NK-92 (cell line): Measurements from ENCODE around the gene CERS6.
"Not testable (repeated sequence)": the region's sequence is repeated elsewhere in the genome, so short reads cannot be mapped to it uniquely, and the experiment has no call there.

Source experiments
- DNase-seq: peaks from one replicate; lab custom pipeline; 2025; ENCODE audit not compliant: unreplicated experiment; lab: John Stamatoyannopoulos, UW

Gene CERS6

DNA sequence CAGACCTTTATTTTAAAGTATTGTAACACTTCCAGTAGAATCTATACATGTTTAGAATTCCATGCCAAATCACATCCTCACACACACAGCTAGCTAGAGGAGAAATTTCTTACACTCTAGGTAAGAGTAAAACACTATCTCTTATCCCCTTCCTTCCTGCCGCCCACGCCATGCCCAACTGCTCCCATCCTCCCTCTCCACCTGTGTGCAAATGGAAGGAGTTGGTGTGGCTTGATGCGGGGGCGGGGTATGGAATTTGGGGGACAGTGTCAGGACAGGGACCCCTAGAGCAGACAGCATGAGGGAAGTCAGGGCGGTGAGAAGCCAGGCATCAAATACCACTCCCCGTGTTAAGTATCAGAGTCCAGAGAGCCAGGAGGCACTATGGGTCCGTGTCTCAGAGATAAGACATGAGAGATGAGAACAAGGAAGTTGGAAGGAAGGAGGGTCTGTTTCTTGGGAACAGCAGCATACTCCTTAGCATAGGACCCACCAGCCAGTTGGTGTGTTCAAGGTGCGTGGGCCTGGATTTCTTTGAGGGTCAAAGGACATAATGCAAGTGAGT lies 297.8 kb downstream of the CERS6 start:
- no peak for DNase-seq

DNA sequence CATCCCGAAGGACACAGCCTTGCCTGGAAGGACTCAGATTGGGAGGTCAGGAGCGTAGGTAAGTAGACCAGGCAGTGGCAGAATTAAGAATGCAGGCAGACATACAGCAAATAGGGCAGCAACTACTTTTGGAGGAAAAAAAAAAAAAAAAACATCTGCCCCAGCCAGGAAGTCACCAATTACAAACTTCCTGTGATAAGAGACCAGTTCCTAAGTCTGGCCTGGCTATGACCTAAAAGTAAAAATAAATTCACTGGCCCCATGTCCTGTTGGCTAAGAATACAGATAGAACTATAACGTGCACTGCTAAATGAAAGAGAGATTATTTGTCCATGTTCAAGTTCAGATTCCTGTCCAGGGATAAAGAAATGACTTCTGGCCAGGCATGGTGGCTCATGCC lies 301.2 kb downstream of the CERS6 start:
- no peak for DNase-seq

DNA sequence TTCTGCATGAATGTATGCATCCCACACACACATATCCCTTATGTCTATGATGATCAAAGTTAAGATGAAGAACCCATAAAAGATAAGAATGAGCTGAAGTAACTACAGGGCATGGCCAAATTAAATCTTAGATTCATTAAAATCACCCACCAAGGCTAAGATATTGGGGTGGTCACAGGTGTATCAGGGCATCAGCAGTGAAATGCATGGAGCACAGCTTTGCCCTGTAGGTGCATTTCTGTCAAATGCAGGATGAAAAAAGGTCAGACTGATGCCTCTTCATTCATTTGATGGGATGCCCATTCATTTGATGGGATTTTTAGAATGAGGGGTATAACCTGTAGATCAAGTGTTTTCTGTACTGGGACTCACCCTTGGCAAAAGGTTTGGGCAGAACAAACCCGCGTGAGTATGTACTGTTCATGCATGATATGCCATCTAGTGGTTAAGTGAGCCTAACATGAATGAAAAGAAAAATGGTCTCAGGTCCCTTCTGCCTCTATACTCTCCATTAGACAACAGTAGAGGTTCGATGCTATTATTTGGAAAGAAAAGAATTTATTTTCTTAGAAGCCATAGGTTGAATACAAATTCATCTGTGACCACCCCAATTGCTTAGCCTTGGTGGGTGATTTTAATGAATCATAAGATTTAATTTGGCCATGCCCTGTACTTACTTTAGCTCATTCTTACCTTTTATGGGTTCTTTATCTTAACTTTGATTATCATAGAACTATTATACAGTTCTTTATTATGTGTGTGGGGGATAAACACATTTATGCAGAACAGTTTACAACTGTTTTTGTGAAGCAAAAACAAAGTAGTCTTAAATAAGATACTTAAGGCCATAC lies 303.1 kb downstream of the CERS6 start:
- no peak for DNase-seq

DNA sequence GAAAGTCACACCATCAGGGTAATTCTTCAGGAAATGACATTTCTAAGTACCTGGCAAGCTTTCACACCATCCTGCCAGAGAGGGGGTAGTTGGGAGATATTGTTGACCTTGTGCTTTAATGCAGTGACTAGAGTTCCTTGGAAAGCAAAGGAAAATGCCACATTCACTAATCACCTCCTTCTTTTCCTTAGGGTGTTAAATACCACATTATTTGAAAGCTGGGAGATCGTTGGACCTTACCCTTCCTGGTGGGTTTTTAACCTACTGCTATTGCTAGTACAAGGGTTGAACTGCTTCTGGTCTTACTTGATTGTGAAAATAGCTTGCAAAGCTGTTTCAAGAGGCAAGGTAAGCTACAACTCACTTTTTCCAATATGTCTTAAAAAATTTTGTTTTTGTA lies 309.3 kb downstream of the CERS6 start:
- DNase-seq: no peak

DNA sequence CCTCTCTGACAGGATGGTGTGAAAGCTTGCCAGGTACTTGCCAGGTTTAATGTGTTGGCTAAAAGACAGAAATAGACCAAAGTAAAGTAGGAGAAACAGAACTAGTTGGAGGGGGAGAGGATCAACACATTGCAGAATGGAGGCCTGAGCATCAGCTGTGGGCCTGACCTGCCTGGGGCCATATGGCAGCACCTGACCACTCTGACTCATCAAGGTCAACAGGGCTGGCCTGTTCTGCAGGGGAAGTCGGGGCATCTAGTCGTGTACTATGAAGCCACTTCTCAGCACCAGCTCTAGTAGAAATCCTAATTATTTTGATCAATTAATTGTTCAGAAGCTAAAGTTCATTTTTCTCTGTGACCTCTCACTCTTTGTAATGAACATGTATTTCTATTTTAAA lies 310.5 kb downstream of the CERS6 start:
- DNase-seq: no peak

DNA sequence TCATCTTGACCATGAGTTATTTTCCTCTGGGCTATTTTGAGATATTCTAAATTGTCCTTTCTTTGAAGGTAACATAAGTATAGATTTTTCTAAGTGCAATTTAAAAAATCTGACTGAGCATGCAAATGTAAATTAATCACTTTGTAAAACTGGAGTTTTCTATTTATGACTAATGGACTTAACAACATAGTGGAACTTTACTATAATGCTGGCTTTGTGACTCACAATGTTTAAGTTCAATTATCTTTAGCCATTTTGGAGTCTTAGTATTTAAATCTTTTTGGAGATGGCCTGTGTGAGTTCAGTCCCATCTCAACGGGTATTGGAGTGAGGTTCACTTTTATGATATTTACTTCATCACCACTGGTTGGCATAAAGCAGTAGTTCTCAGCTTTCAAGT lies 311.2 kb downstream of the CERS6 start:
- DNase-seq: no peak

DNA sequence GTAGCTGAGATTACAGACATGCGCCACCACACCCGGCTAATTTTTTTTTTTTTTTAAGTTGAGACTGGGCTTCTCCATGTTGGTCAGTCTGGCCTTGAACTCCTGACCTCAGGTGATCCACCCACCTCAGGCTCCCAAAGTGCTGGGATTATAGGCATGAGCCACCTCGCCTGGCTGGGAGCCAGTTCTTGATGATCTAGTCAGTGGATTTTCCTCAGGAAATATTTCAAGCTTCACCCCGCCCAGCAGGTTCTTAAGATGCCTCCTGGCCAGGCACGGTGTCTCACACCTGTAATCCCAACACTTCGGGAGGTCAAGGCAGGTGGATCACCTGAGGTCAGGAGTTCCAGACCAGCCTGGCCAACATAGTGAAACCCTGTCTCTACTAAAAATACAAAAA lies 312.3 kb downstream of the CERS6 start:
- not testable (repeated sequence) for DNase-seq

DNA sequence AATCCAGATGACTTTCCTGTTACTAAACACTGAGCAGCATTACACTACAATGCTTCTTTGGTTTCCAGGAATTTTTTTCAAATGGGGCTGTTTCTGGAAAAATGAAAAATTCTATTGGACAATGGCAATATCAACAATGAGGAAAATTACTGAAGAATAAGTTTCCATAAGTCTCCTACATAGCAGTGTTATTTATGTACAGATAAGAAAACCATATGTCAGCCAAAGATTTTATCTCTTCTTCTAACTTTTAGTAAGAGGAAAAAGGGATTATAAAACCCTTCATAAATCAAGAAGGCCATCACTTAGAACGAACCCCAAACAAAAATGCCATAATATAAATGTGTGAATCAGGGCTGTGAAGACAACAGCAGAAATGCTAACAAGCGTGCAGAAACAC lies 314.7 kb downstream of the CERS6 start:
- no peak for DNase-seq

DNA sequence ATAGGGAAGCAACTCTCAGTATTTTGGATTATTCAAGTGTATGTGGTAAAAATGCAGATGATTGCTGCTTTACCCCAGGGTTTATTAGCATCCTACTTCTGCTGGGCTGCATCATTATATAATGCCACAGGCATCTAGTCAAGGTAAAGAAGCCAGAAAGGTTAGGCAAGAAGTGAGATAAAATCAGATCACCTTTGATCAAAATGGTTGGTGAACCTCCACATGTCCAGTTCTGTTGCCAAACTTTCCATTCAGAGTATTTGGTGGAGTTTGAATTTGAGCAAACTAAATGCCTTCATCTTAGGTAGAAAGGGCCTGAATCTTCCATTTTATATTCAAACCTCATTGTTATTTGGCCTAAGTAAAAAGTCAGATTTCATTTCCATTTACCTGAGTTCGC lies 316.6 kb downstream of the CERS6 start:
- DNase-seq: no peak

DNA sequence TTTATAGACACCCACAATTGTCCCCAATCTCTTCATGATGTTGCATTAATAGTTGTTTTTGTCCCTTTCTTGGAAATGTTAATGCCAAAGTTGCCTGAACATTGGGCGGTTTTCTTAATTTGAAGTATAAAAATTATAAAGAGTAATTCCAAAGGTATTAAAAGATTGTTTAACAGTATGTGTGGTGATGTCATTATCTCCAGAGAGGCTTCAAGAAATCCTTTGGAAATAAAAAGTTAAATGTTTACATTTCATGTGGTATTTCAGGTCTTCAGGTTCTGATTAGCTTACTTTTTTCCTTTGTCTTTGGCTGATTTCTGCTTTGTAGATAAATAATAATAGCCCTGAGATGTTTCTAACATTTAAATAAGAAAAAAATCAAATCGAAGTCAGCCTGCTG lies 317.1 kb downstream of the CERS6 start:
- no peak for DNase-seq

DNA sequence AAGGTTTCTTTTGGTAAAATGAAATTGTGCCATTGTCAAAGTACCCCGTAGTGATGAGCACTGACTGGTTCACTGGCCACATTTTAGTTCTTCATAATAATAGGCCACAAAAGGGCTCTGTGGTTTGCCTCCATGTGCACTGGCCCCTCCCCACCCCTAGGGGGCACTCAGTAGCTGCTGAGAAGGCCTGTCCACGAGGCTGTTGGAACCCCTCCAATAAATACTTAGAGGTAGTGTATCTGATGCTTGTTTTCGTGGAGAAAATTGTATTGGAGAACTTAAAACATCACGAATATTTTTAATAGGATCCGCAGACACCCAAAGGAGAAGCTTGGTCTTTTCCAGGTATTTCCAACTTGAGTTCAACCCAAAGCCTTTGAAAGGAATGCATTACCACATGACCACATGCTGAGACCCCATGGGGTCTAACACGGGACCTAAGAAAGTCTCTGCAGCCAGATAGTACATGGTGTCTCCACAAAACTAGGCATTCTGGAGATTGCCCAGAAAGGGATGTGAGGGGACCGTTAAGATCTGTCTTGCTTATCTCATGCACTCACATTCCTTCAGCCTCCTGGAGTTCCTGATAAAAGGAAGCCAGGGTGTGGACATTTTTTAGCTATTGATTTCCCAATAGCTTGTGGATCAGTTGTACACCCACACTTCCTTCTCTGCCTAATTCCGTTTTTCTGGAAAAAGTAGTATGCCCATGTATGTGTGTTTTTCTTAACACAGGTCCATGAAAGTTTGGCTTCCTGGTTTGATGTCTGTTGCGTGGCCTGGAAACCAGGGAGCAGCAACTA lies 317.8 kb downstream of the CERS6 start:
- DNase-seq: no peak

DNA sequence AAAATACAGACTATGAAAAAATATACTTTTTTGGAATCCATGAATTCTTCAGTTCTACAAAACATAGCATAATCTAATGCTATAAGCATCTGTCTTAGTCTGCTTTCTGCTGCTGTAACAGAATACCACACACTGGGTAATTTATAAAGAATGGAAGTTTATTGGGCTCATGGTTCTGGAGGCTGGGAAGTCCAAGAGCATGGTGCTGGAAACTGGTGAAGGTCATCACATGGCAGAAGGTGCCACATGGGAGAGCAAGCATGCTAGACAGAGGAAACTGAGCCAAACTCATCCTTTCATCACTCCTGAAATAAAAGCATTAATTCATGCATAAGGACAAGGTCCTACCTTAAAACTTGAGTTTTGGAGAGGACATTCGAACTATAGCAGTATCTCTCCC lies 319.8 kb downstream of the CERS6 start:
- DNase-seq: no peak

DNA sequence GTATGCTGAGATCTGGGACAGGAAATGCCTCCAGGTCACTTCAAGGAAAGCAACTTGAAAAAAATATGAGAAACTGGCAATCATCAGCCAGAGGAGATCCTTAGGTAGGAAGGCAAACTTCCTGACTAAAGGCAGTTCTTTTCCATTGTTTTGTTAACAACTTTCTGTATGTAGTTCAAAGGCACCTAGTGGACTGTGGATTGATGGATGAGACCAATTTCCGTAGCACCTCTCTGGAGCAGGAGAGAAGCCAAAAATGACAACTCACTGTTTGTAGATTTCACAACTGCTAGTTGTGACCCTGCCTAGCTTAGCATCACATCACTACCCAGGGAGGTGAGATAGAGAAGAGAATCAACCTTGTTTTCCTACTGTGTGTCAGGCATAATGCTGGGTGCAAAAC lies 324.6 kb downstream of the CERS6 start:
- DNase-seq: no peak

DNA sequence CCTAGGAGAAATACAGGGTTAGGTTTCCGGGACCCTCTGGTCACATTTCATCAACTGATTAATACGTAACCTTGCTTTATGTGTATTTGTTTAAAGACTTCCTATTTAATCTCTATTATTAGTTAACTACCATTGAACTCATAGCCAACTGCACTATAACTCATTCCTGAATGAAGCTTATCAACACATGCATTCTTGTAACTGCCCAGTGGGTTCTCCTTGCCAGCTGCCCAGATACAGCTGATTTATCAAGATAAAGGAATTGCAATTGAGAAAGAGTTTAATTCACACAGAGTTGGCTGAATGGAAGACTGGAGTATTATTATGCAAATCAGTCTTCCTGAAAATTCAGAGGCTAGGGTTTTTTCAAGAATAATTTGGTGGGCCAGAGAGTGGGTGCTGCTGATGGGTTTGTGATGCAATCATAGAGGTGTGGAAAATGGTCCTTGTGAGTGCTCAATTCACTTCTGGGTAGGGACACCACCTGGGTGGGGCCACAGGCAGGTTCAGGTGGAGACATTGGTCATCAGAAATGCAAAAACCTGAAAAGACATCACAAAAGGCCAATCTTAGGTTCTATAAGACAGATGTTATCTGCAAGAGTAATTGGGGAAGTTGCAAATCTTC lies 325.2 kb downstream of the CERS6 start:
- DNase-seq: no peak

DNA sequence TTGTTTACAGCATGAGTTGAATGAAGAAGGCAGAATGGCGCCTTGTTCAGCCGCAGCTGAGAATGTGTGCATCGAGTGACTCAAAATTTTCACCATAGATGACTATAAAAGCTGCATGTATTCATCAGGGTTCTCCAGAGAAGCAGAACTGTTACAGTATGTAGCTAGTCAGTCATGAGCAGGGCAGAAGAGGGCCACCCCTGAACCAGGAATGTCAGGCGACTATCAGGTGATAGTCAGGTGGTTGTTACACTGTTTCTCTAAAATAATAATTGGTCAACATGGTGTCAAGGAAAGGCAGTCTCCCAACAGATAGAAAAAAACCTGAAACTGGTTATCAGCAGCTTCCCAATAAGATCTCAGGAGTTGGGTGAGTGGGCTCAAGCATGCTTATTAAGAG lies 326.2 kb downstream of the CERS6 start:
- no peak for DNase-seq

DNA sequence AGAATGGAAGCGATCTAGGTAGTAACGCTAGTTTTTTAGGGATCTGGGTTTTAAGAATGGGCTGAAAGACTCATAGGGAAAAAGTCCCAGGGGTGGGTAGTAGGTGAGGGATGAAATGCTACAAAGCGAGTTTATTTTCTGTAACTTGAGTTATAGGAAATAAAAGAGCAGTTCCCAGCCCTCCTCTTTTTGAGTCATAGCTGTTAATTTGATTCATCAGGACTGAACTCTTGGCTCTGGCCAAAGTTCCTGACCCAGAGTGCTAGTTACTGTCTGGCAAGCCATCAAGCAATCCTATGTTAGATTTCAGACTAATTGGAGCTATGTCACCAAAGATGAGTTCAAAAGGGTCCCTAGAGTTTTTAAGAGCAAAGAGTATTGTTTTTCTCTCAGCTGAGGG lies 328.9 kb downstream of the CERS6 start:
- DNase-seq: no peak

DNA sequence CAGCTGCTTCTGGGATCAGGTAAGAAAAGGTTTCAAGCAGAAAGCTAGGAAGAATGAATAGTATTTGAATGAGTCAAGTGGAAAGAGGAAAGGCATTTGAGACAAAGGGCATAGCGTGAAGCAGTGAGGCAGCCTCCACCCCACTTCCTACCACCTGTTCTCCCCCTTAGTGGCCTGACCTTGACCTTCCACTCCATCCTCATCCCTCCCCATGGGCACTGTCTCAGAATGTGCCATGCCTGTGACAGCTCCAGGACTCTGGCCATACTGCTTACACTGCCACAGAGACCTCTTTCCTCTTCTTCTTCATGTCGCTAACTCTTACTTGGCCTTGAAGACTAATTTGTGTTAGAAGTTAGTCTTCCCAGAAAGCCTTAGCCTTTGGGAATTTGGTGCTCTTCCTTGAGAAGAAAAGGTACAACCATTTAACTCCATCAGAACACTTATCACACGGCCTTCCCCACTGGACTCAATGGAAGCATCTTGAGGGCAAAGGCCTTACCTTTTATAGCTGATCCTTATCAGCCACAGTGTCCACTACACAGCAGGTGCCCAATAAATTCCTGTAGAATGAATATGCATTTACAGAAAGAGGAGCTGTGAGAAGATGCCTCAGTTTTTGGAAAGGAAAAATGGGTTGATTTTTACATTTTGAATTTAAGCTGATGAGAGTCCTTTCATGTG lies 331.2 kb downstream of the CERS6 start:
- no peak for DNase-seq

DNA sequence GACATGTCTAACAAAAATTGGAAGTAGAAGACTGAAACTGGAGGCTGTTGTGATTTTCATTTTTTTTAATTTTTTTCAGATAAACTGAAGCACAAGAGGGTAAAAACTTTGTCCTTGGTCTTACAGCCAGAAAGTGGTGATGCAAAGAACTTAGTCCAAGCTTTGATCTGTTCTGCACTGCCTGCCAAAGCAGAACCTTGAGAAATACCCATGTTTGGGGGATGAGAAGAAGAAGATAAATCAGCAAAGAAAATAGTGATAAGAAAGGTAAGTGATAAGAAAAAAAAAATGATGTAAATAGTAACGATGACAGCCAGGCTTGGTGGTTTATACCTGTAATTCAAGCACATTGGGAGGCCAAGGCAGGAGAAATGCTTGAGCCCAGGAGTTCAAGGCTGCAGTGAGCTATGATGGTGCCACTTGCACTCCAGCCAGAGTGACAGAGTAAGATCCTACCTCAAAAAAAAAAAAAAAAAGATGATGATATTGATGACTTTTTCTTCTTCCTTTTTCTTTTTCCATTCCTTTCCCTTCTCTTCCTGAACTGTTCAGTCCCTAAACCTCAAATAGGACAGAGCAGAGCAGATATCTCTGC lies 331.8 kb downstream of the CERS6 start:
- no peak for DNase-seq

DNA sequence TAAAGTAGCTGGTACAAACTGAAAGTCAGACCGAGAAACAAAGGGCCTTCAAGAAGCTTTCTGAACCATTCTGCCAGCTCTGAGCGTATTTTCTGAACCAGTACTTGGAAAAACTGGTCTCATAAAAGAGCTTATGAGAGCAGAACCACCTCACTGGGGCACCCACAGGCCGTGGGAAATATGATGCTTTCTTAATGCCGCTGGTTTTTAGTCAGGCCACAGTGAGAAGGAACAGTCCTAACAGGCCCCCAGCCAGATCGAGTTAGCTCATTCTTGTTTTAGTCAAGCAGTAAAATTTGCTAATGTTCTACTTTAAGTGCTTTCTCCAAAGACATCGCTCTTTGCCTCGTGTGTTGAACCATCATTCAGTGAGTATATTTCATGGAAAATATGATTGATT lies 333.7 kb downstream of the CERS6 start:
- no peak for DNase-seq

DNA sequence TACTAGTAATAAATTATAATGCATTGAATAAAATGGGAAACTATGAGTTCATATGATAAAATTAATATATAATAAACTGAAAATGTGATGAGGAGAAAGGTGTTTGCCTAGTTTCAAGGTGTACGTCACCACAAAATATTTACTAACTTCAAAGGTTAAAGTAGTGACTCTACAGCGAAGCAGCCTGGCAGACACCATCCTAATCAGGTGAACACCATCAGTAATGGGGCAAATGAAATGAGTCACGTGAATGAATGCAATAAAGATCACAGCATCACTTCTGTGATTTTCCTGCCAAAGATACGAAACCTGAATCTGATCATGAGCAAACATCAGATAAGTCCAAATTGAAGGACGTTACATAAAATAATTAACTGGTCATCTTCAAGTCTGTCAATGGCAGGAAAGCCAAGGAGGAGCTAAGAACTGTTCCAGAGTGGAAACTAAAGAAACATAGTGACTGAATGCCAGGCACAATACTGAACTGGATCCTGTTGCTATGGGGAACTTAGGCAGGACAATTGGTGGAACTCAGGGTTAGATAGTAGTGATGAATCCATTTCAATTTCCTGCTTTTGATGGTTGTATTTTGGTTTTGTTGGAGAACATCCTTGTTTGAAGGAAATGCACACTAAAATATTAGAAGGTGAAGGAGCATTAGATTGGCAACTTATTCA lies 334.3 kb downstream of the CERS6 start:
- DNase-seq: no peak
